Fibroblast of mammary gland (primary cell): ENCODE results near the gene ZBTB46.

Source experiments
- DNase-seq: peaks from one replicate; pipeline ENCODE4 v3.0.0-alpha.2; 2010; ENCODE audit warnings: low read depth
- H3K4me3 ChIP-seq: 2 replicates; pipeline ENCODE4 v1.5.1; 2011; ENCODE audit warnings: low read depth, mild to moderate bottlenecking, low read length, moderate library complexity; ENCODE audit not compliant: control insufficient read depth
- CTCF ChIP-seq: conservative IDR thresholded peaks from 2 replicates; pipeline ENCODE4 v1.5.1; 2011; ENCODE audit warnings: low read depth, low read length, inconsistent platforms; ENCODE audit not compliant: control insufficient read depth, insufficient read depth

ZBTB46 gene

GRCh38 chr20:63850689-63851547, 19.9 kb upstream of the ZBTB46 start:
- no peak for TF ChIP-seq CTCF
- no peak overlapping the region for H3K4me3 ChIP-seq
- no peak for DNase-seq

GRCh38 chr20:63848003-63848911, 17.2 kb upstream of the ZBTB46 start:
- TF ChIP-seq CTCF, result no peak
- H3K4me3 ChIP-seq, result no peak overlapping the region
- DNase-seq, result no peak

- no peak for TF ChIP-seq CTCF
- no peak for DNase-seq
- H3K4me3 ChIP-seq, result no peak overlapping the region
These were observed 16.4 kb upstream of the ZBTB46 start for GRCh38 chr20:63847237-63848002.

- DNase-seq, result no peak
- no peak overlapping the region for H3K4me3 ChIP-seq
- TF ChIP-seq CTCF, result no peak
These were observed 15.8 kb upstream of the ZBTB46 start for GRCh38 chr20:63846888-63847236.

- no peak for DNase-seq
These were observed 15.2 kb upstream of the ZBTB46 start for GRCh38 chr20:63846128-63846771.

More at GRCh38 chr20:63846128-63846771, 15.2 kb upstream of the ZBTB46 start:
- no peak overlapping the region for H3K4me3 ChIP-seq
- no peak for TF ChIP-seq CTCF
